ENCODE results near the gene KLHL4. TPM values are rescaled to one million over a fixed set of nuclear protein-coding genes. Genes with fewer than 3 reads are reported as not detected.
"Not testable (repeated sequence)": the region's sequence is repeated elsewhere in the genome, so short reads cannot be mapped to it uniquely, and the experiment has no call there.

KLHL4 gene
- total and polyA plus RNA-seq, 2 of the 13 experiments (the other 11 are each of a cell fraction or from before 2014, with no cell fraction given) = 0.15 TPM; not detected in 1

DNA sequence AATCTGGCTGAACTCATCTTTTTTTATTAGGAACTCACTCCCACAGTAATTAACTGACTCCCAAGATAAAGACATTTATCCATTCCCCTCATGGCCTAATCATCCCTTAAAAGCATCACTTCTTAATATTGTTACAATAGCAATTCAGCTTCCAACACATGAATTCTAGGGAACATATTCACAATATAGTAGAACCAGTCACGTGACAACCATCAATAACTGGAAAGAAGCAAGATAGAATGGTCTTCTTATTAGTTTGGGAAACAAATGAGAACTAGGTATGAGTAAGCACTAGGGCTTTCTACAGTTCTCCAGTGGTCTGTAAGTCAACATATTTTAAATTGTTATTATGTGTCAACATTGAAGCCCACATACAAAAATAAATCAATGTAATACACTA lies 170.1 kb downstream of the KLHL4 start:
- H3K27me3 ChIP-seq (ENCODE audit: control insufficient read depth in 1 of 2, insufficient read depth in 2 of 2, low read length in 2 of 2) = no peaks in the 10 kb centered on the region
- no peak overlapping the region for H3K27ac ChIP-seq (ENCODE audit: extremely low read length, insufficient read depth, low read length)
- no TSS peak for BruUV-seq (replicated peaks)
- no peak for FAIRE-seq
- TF ChIP-seq GTF3A (CRISPR knock-in tag; conservative IDR thresholded peaks at IDR 0.05) = no peak
- TF ChIP-seq, protein P1, sequence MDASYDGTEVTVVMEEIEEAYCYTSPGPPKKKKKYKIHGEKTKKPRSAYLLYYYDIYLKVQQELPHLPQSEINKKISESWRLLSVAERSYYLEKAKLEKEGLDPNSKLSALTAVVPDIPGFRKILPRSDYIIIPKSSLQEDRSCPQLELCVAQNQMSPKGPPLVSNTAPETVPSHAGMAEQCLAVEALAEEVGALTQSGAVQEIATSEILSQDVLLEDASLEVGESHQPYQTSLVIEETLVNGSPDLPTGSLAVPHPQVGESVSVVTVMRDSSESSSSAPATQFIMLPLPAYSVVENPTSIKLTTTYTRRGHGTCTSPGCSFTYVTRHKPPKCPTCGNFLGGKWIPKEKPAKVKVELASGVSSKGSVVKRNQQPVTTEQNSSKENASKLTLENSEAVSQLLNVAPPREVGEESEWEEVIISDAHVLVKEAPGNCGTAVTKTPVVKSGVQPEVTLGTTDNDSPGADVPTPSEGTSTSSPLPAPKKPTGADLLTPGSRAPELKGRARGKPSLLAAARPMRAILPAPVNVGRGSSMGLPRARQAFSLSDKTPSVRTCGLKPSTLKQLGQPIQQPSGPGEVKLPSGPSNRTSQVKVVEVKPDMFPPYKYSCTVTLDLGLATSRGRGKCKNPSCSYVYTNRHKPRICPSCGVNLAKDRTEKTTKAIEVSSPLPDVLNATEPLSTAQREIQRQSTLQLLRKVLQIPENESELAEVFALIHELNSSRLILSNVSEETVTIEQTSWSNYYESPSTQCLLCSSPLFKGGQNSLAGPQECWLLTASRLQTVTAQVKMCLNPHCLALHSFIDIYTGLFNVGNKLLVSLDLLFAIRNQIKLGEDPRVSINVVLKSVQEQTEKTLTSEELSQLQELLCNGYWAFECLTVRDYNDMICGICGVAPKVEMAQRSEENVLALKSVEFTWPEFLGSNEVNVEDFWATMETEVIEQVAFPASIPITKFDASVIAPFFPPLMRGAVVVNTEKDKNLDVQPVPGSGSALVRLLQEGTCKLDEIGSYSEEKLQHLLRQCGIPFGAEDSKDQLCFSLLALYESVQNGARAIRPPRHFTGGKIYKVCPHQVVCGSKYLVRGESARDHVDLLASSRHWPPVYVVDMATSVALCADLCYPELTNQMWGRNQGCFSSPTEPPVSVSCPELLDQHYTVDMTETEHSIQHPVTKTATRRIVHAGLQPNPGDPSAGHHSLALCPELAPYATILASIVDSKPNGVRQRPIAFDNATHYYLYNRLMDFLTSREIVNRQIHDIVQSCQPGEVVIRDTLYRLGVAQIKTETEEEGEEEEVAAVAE (CRISPR knock-in tag; IDR thresholded peaks at IDR 0.05; ENCODE audit: borderline replicate concordance) = no peak
- peak; percentile 56; the same call in 1 of the 2 replicates for TF ChIP-seq RAD51 (IDR thresholded peaks at IDR 0.05; ENCODE audit: borderline replicate concordance)
- 0% methylated on average over 1 of the region's 1 CpG for WGBS (ENCODE audit: low lambda C conversion rate)
- in situ Hi-C loops (cut with HindIII; ENCODE audit: extremely low pct_ligation_motif_present, low pct_unique_long_range_greater_than_20kb) = no loop called here
- no peak for DNase-seq (ENCODE audit: low spot score)
- no peaks in the 10 kb centered on the region for H3K4me1 ChIP-seq (ENCODE audit: insufficient read depth, low read length)
- POLR2A ChIA-PET = no interaction called here
- intact Hi-C loops (cut with micrococcal nuclease; ENCODE audit: unreplicated experiment) = no loop called here
- CTCF ChIA-PET (ENCODE audit: low intra/inter-chr PET ratio, low total read pairs) = no interaction called here
- no peak overlapping the region for H3K9ac ChIP-seq (ENCODE audit: insufficient read depth, low read depth, low read length)
- no peak overlapping the region for H3K4me3 ChIP-seq (replicated peaks in 1 of 3; ENCODE audit: insufficient read depth in 1 of 3, low read depth in 2 of 3, low read length in 3 of 3)
- no peak for ATAC-seq
- H3K9me3 ChIP-seq (ENCODE audit: low read length) = no peaks in the 10 kb centered on the region
- no peak overlapping the region for H2AFZ ChIP-seq (ENCODE audit: low read length)
- H3K4me2 ChIP-seq (ENCODE audit: low read depth, low read length) = no peak overlapping the region
- no peaks in the 10 kb centered on the region for H3K79me2 ChIP-seq (ENCODE audit: insufficient read depth, low read length)
- H3K36me3 ChIP-seq (replicated peaks in 1 of 2; ENCODE audit: control insufficient read depth in 1 of 2, insufficient read depth in 2 of 2, low read length in 2 of 2) = no peaks in the 10 kb centered on the region
- no peaks in the 10 kb centered on the region for H4K20me1 ChIP-seq (ENCODE audit: insufficient read depth, low read length)

- ATAC-seq; H3K4me2 ChIP-seq (ENCODE audit: low read depth, low read length); H2AFZ ChIP-seq (ENCODE audit: low read length); POLR2A ChIA-PET; H3K4me3 ChIP-seq (replicated peaks in 1 of 3; ENCODE audit: insufficient read depth in 1 of 3, low read depth in 2 of 3, low read length in 3 of 3); H3K9me3 ChIP-seq (ENCODE audit: low read length); H3K9ac ChIP-seq (ENCODE audit: insufficient read depth, low read depth, low read length); intact Hi-C loops (cut with micrococcal nuclease; ENCODE audit: unreplicated experiment); BruUV-seq (replicated peaks); FAIRE-seq; H3K27ac ChIP-seq (ENCODE audit: extremely low read length, insufficient read depth, low read length); H4K20me1 ChIP-seq (ENCODE audit: insufficient read depth, low read length); H3K4me1 ChIP-seq (ENCODE audit: insufficient read depth, low read length); H3K36me3 ChIP-seq (replicated peaks in 1 of 2; ENCODE audit: control insufficient read depth in 1 of 2, insufficient read depth in 2 of 2, low read length in 2 of 2); H3K27me3 ChIP-seq (ENCODE audit: control insufficient read depth in 1 of 2, insufficient read depth in 2 of 2, low read length in 2 of 2); H3K79me2 ChIP-seq (ENCODE audit: insufficient read depth, low read length); in situ Hi-C loops (cut with HindIII; ENCODE audit: extremely low pct_ligation_motif_present, low pct_unique_long_range_greater_than_20kb); DNase-seq (ENCODE audit: low spot score); CTCF ChIA-PET (ENCODE audit: low intra/inter-chr PET ratio, low total read pairs): not testable (repeated sequence)
- WGBS (ENCODE audit: low lambda C conversion rate) = 8% methylated on average over 4 of the region's 5 CpGs
Observed at GRCh38 chrX:87688113-87688748, 170.6 kb downstream of the KLHL4 start.

DNA sequence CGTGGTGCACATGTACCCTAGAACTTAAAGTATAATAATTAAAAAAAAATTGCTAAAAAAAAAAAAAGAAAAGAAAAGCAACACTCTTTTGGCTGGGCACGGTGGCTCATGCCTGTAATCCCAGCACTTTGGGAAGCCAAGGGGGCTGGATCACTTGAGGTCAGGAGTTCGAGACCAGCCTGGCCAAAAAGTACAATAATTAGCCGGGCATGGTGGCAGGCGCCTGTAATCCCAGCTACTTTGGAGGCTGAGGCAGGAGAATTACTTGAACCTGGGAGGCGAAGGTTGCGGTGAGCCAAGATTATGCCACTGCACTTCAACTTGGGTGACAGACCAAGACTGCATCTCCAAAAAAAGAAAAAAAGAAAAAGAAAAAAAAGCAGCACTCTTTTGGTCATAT lies 171.6 kb downstream of the KLHL4 start:
- H3K27ac ChIP-seq (ENCODE audit: extremely low read length, insufficient read depth, low read length); H3K79me2 ChIP-seq (ENCODE audit: insufficient read depth, low read length); H3K9me3 ChIP-seq (ENCODE audit: low read length); H3K9ac ChIP-seq (ENCODE audit: insufficient read depth, low read depth, low read length); H3K4me3 ChIP-seq (replicated peaks in 1 of 3; ENCODE audit: insufficient read depth in 1 of 3, low read depth in 2 of 3, low read length in 3 of 3); H3K27me3 ChIP-seq (ENCODE audit: control insufficient read depth in 1 of 2, insufficient read depth in 2 of 2, low read length in 2 of 2); DNase-seq (ENCODE audit: low spot score); BruUV-seq (replicated peaks); in situ Hi-C loops (cut with HindIII; ENCODE audit: extremely low pct_ligation_motif_present, low pct_unique_long_range_greater_than_20kb); H3K4me1 ChIP-seq (ENCODE audit: insufficient read depth, low read length); H3K36me3 ChIP-seq (replicated peaks in 1 of 2; ENCODE audit: control insufficient read depth in 1 of 2, insufficient read depth in 2 of 2, low read length in 2 of 2); ATAC-seq; H2AFZ ChIP-seq (ENCODE audit: low read length); CTCF ChIA-PET (ENCODE audit: low intra/inter-chr PET ratio, low total read pairs); intact Hi-C loops (cut with micrococcal nuclease; ENCODE audit: unreplicated experiment); FAIRE-seq; H4K20me1 ChIP-seq (ENCODE audit: insufficient read depth, low read length); H3K4me2 ChIP-seq (ENCODE audit: low read depth, low read length); POLR2A ChIA-PET: not testable (repeated sequence)
- 5% methylated on average over 4 of the region's 7 CpGs for WGBS (ENCODE audit: low lambda C conversion rate)
